HL-60 (cell line): Measurements from ENCODE around the gene ZNF575.

Experiments
- GABPA ChIP-seq: IDR thresholded peaks from 2 replicates; pipeline ENCODE4 v1.6.1; 2012; ENCODE audit warnings: low read depth
- POLR2AphosphoS5 ChIP-seq: IDR thresholded peaks from 2 replicates; pipeline ENCODE4 v1.6.1; 2012; ENCODE audit warnings: low read depth
- TF ChIP-seq, protein P1 (sequence below): IDR thresholded peaks from one replicate; pipeline ENCODE4 v1.5.1; 2011; ENCODE audit warnings: low read length, control low read depth, inconsistent platforms; ENCODE audit not compliant: insufficient read depth

- TF ChIP-seq, protein P1, sequence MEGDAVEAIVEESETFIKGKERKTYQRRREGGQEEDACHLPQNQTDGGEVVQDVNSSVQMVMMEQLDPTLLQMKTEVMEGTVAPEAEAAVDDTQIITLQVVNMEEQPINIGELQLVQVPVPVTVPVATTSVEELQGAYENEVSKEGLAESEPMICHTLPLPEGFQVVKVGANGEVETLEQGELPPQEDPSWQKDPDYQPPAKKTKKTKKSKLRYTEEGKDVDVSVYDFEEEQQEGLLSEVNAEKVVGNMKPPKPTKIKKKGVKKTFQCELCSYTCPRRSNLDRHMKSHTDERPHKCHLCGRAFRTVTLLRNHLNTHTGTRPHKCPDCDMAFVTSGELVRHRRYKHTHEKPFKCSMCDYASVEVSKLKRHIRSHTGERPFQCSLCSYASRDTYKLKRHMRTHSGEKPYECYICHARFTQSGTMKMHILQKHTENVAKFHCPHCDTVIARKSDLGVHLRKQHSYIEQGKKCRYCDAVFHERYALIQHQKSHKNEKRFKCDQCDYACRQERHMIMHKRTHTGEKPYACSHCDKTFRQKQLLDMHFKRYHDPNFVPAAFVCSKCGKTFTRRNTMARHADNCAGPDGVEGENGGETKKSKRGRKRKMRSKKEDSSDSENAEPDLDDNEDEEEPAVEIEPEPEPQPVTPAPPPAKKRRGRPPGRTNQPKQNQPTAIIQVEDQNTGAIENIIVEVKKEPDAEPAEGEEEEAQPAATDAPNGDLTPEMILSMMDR = no peak
- TF ChIP-seq GABPA (no peak), POLR2AphosphoS5 (no peak)
Measured at GRCh38 chr19:43488179-43488578, 44.8 kb upstream of the ZNF575 start.
